SK-N-MC (cell line): ENCODE results near the gene NHERF1.

Experiments used
- EZH2 ChIP-seq: fragments of 200-600 bp; sonication (generic); IDR thresholded peaks from one replicate; pipeline ENCODE4 v1.6.1; 2017; ENCODE audit warnings: antibody characterized with exemption
- FOXP2 ChIP-seq: optimal IDR thresholded peaks from 2 replicates; pipeline ENCODE3; 2011; ENCODE audit warnings: mild to moderate bottlenecking, moderate library complexity; ENCODE audit not compliant: insufficient read depth; ENCODE audit errors: extremely low read length, control extremely low read depth
- POLR2AphosphoS5 ChIP-seq: IDR thresholded peaks from 2 replicates; pipeline ENCODE4 v1.6.1; 2012; ENCODE audit warnings: mild to moderate bottlenecking, low read depth, low read length, borderline replicate concordance

DNA sequence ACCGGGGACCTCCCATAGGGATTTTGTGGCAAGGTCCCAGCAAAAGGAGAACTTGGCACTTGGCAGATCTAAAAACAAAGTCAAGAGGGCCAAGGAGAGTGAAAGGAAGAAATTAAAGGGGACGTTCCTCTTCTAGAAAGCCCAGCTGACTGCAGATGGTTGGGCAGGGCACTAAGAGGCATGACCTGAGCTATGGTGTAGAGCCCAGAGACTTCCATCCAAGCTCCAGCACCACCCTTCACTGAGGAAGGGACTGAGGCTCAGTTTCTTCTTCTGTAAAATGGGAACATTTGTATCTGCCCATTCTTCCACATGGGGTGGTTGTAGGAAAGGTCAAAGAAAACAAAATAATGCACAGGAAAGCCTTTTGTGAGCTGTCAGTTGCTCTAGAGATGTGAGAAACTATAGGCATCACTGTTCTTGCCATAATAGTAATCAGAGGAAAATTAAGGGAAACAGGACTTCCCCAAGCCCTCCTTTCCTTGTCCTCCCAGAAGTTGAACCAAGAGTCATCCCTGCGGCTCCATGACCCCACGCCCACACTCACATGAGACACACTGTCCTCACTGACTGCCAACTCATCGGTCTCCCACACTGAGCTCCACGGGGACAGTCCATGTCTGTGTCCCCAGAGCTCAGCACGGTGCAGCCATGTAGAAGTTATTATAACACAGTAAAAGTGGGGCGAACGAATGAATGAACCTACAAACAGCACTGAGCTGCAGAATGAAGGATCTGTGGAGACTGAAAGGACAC, 46.1 kb upstream of the NHERF1 start:
- TF ChIP-seq POLR2AphosphoS5 (no peak), EZH2 (no peak), FOXP2 (no peak)
